B cell (primary cell): ENCODE results near the gene KDM5C. TPM values are rescaled to one million over a fixed set of nuclear protein-coding genes. Genes with fewer than 3 reads are reported as not detected.

Experiments used
- ATAC-seq: fragments of 200-7000 bp; cut with Tn5 transposase; one replicate; pipeline ENCODE4 v1.10.0; 2021; ENCODE audit warnings: low read depth, mild to moderate bottlenecking, moderate number of reproducible peaks, moderate library complexity
- CTCF ChIA-PET: fragments of 350-600 bp; sonication (Branson Sonifier 250); formaldehyde crosslinking; loops from one replicate; lab custom pipeline; 2021; ENCODE audit warnings: antibody characterized with exemption, inconsistent platforms; lab: Charles Lee
- POLR2A ChIA-PET: fragments of 350-600 bp; sonication (Branson Sonifier 250); formaldehyde crosslinking; loops from one replicate; lab custom pipeline; 2021; ENCODE audit warnings: antibody characterized with exemption; lab: Charles Lee
- DNase-seq: peaks from one replicate; pipeline ENCODE4 v3.0.0; 2013
- H2AFZ ChIP-seq: 2 replicates; pipeline ENCODE4 v1.6.1; 2012; ENCODE audit warnings: mild to moderate bottlenecking, low read depth, low read length; ENCODE audit not compliant: insufficient read depth, poor library complexity, severe bottlenecking
- H3K27ac ChIP-seq, 2 donors: 1 replicate in 1 of 2; 2 replicates in 1 of 2; pipeline ENCODE4 v1.5.1; 2012 to 2013; ENCODE audit warnings: low read length in 2 of 2, mild to moderate bottlenecking in 2 of 2, moderate library complexity in 1 of 2
- H3K27me3 ChIP-seq, 4 experiments: fragments of 200-600 bp in 1 of 4; sonication (generic) in 1 of 4; replicated peaks in 1 of 4; 1 replicate in 2 of 4; 2 replicates in 2 of 4; pipeline versions ENCODE4 v1.6.1 to v1.7.0; 2013 to 2016; ENCODE audit warnings: low read length in 3 of 4, mild to moderate bottlenecking in 2 of 4, mixed read lengths in 1 of 4, moderate library complexity in 1 of 4; ENCODE audit not compliant: insufficient read depth in 4 of 4, control insufficient read depth in 3 of 4; ENCODE audit errors: control extremely low read depth in 1 of 4
- H3K36me3 ChIP-seq, 2 experiments: replicated peaks in 1 of 2; 1 replicate in 1 of 2; 2 replicates in 1 of 2; pipeline versions ENCODE4 v1.6.1 to v1.7.1; 2013; ENCODE audit warnings: low read length in 1 of 2; ENCODE audit not compliant: insufficient read depth in 2 of 2, control insufficient read depth in 1 of 2; ENCODE audit errors: control extremely low read depth in 1 of 2, extremely low read depth in 1 of 2
- H3K4me1 ChIP-seq, 2 donors: fragments of 200-600 bp in 1 of 2; sonication (generic) in 1 of 2; 1 replicate in 1 of 2; 2 replicates in 1 of 2; pipeline versions ENCODE4 v1.5.1 to v1.6.1; 2013 to 2017; ENCODE audit warnings: low read length in 2 of 2; ENCODE audit not compliant: control insufficient read depth in 2 of 2, insufficient read depth in 2 of 2
- H3K4me2 ChIP-seq: replicated peaks from 2 replicates; pipeline ENCODE3; 2012; ENCODE audit warnings: mild to moderate bottlenecking, low read depth, low read length; ENCODE audit not compliant: poor library complexity, severe bottlenecking
- H3K4me3 ChIP-seq, 5 experiments: fragments of 200-600 bp in 1 of 5; sonication (generic) in 1 of 5; 1 replicate in 3 of 5; 2 replicates in 2 of 5; pipeline versions ENCODE4 v1.5.1 to v1.7.0; 2011 to 2016; ENCODE audit warnings: low read length in 4 of 5, mild to moderate bottlenecking in 4 of 5, low read depth in 2 of 5, control low read depth in 1 of 5, moderate library complexity in 1 of 5; ENCODE audit not compliant: insufficient read depth in 1 of 5; ENCODE audit errors: control extremely low read depth in 1 of 5, extremely low read depth in 1 of 5
- H3K79me2 ChIP-seq: fragments of 200-600 bp; sonication (generic); one replicate; pipeline ENCODE4 v1.6.0; 2016; ENCODE audit warnings: low read length; ENCODE audit not compliant: control insufficient read depth, insufficient read depth
- H3K9ac ChIP-seq: fragments of 200-600 bp; sonication (generic); 2 replicates; pipeline ENCODE4 v1.6.1; 2017; ENCODE audit warnings: mild to moderate bottlenecking, low read length, moderate library complexity
- H3K9me3 ChIP-seq, 3 donors: one replicate each; pipeline versions ENCODE4 v1.6.1 to v1.7.1; 2013; ENCODE audit warnings: low read length in 2 of 3; ENCODE audit not compliant: control insufficient read depth in 2 of 3, insufficient read depth in 1 of 3; ENCODE audit errors: control extremely low read depth in 1 of 3
- H4K20me1 ChIP-seq: 2 replicates; pipeline ENCODE4 v1.6.0; 2012; ENCODE audit warnings: mild to moderate bottlenecking, low read length; ENCODE audit not compliant: insufficient read depth, control insufficient read depth, poor library complexity, severe bottlenecking
- H3K27ac Mint-ChIP-seq: one replicate; pipeline ENCODE4 v1.8.0; 2021; ENCODE audit warnings: mixed read lengths
- H3K27me3 Mint-ChIP-seq: one replicate; pipeline ENCODE4 v1.8.0; 2021; ENCODE audit warnings: mixed read lengths
- H3K4me1 Mint-ChIP-seq: one replicate; pipeline ENCODE4 v1.8.0; 2021; ENCODE audit warnings: mixed read lengths
- H3K4me3 Mint-ChIP-seq: one replicate; pipeline ENCODE4 v1.8.0; 2021; ENCODE audit warnings: mixed read lengths
- H3K9me3 Mint-ChIP-seq: one replicate; pipeline ENCODE4 v1.8.0; 2022; ENCODE audit warnings: mixed read lengths; ENCODE audit not compliant: insufficient read depth
- EZH2 ChIP-seq: IDR thresholded peaks from 2 replicates; pipeline ENCODE4 v1.6.1; 2012; ENCODE audit warnings: borderline replicate concordance, low read depth, mild to moderate bottlenecking, moderate library complexity, low read length; ENCODE audit not compliant: insufficient read depth, poor library complexity, severe bottlenecking
- WGBS: methylation state at CpG from one replicate; pipeline ENCODE4 v1.1.5; 2013; ENCODE audit warnings: missing lambda C conversion rate; ENCODE audit not compliant: insufficient coverage; 5-methylcytosine and 5-hydroxymethylcytosine counted together
- intact Hi-C: fragments of 100-400 bp; cut with micrococcal nuclease; formaldehyde crosslinking; loops from one replicate; pipeline ENCODE4 v1.10.0; 2022
- polyA plus RNA-seq: library from polyadenylated mRNA; depleted of rRNA; stranded (reverse); fragments of >200 nt; gene quantifications from 2 replicates; pipeline ENCODE4 v1.2.3, GENCODE V29; 2012
- total RNA-seq, 2 donors: library from RNA; stranded (reverse); fragments of 120-200 nt in 1 of 2; gene quantifications; 1 replicate in 1 of 2; 2 replicates in 1 of 2; pipeline versions ENCODE4 v1.2.3 to v1.2.4, GENCODE V29; 2013 to 2022
- TF ChIP-seq, protein P1 (sequence below): fragments of 200-600 bp; IDR thresholded peaks from one replicate; pipeline ENCODE4 v1.8.0; 2022; ENCODE audit warnings: antibody characterized with exemption, mild to moderate bottlenecking

Gene KDM5C
- total and polyA plus RNA-seq, 2 donors (not counting 1 experiment from before 2014, with no cell fraction given): 116 to 138 TPM

DNA sequence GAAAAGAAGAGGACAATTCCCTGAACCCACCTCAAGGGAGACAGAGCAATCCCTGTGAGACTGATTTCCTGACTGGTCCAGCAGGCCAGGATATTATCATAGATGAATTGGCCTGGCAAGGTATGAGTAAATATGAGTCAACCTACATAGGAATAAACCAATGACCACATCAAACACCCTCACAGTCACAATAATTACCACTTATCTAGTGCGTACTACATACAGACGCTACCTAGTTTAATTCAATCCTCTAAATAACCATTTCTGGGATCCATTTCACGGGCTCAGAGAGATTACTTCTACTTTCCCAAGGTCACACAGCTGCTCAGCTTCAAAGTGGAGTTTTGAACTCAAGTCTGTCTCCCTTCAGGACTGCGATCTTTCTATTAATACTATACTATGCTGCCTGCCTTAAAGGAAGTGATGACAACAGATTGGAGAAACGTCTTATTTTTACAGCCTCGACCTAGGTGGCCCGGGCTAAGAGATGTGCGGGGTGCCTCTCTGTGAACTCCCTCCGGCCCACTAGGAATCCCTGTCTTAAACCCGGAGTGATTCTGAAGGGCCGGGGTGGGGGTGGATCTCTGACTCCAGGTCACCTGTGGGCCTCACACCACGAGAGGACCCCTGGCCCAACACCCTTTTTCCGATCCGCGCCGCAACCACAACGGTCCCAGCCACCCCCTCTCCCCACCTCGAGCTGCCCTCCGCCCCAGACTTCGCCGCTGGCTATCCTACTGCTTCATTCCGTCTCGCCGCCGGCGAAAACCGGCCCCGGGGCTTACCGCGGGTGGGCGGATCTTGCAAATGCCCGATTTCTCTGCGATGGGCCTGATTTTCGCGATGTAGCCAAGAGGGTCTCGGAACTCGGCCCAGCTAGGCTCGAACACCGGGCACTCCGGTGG is 800 bp downstream of the KDM5C start:
- DNase-seq: peak; percentile 9
- CTCF ChIA-PET: no interaction called here

More for the DNA sequence above, 800 bp downstream of the KDM5C start:
- Histone ChIP-seq H3K27ac (peak overlapping the region; percentile 86 to 97), H4K20me1 (peaks cover 48% of the 10 kb centered on the region), H3K4me2 (peak overlapping the region; percentile 87), H3K27me3 (no peaks in the 10 kb centered on the region), H3K9ac (peak overlapping the region; percentile 100), H3K79me2 (peaks cover 61% of the 10 kb centered on the region), H3K4me1 (peaks cover 31 to 34% of the 10 kb centered on the region in 2 donors), H3K9me3 (no peaks in the 10 kb centered on the region), H2AFZ (peak overlapping the region; percentile 97), H3K4me3 (peak overlapping the region; percentile 65 to 100 (median 96)), H3K36me3 (peaks cover 0 to 18% of the 10 kb centered on the region in 2 experiments)
- Mint-ChIP-seq H3K9me3 (no peaks in the 10 kb centered on the region), H3K27ac (peak overlapping the region; percentile 98), H3K27me3 (no peaks in the 10 kb centered on the region), H3K4me1 (peaks cover 32% of the 10 kb centered on the region), H3K4me3 (peak overlapping the region; percentile 96)
- intact Hi-C loops: loop anchor here (10.0 kb wide), 2 partner anchors 149 to 211 kb away; partner anchors contain the start of gene HSD17B10
- TF ChIP-seq, protein P1, sequence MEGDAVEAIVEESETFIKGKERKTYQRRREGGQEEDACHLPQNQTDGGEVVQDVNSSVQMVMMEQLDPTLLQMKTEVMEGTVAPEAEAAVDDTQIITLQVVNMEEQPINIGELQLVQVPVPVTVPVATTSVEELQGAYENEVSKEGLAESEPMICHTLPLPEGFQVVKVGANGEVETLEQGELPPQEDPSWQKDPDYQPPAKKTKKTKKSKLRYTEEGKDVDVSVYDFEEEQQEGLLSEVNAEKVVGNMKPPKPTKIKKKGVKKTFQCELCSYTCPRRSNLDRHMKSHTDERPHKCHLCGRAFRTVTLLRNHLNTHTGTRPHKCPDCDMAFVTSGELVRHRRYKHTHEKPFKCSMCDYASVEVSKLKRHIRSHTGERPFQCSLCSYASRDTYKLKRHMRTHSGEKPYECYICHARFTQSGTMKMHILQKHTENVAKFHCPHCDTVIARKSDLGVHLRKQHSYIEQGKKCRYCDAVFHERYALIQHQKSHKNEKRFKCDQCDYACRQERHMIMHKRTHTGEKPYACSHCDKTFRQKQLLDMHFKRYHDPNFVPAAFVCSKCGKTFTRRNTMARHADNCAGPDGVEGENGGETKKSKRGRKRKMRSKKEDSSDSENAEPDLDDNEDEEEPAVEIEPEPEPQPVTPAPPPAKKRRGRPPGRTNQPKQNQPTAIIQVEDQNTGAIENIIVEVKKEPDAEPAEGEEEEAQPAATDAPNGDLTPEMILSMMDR: no peak
- no peak for TF ChIP-seq EZH2
- under 1% methylated on average over 23 of the region's 40 CpGs for WGBS
- no peak for ATAC-seq
- POLR2A ChIA-PET: no interaction called here
